ENCODE measurements around the gene CP.
"Not testable (repeated sequence)": the region's sequence is repeated elsewhere in the genome, so short reads cannot be mapped to it uniquely, and the experiment has no call there.

Gene CP

GRCh38 chr3:149226776-149227175 is 5.1 kb upstream of the CP start:
- DNase-seq: no peak

DNA sequence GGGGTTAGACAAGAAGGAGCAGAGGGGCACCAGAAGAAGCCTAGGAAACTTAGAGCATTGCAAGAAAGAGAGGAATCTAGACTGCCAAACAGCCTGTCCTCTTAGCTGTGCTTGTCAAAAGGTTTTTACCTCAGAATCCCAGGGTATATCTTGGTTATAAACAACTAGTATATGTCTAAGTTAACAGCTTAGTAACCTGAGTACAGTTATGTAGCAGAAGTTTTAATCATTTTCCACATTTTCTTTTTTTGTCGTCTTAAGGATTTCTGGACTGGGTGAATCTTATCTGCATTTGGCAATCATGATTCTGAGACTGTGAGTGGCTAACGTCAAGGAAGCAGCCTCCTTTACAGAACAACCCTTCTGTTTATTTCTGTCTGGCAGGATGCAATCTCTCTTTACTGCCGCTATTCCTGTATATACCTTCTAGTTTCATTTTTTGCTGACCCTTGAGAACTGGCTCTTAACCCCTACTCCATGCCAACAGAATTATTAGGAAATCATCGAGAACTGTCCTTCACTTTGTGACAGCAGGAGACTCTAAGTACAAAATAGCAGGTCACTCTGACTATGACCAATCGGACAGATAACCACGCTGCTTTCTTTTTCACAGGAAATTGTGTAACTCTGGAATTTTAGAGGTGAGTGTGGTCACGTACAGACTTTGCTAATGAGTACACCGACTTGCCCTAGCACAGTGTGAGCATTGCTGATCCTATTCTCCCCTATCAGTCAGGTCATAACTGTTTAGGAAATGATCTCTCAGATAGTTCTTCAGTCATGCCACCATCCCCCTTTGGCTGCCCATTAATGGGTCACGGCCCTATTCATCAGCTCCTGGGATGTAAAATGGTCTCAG is 3.3 kb upstream of the CP start:
- DNase-seq: no peak

DNA sequence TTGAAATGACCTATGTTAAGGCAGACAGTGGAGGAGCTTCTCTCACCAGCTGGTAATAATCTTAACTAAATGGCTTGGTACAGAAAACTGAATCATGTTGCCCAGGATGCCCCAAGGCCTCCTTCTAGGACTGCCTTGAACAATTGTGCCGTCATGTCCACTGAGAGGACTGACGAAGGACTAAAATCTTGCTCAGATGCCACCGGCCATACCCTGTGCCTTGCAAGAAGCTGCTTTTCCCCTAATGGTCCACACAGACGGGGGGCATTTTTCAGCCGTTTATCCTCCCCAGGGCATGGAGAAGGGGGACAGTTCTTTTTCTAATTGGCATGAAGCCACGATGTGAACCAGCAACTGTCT is 1.8 kb upstream of the CP start:
- no peak for DNase-seq

GRCh38 chr3:149219380-149220121 is 2.1 kb downstream of the CP start:
- DNase-seq: not testable (repeated sequence)

DNA sequence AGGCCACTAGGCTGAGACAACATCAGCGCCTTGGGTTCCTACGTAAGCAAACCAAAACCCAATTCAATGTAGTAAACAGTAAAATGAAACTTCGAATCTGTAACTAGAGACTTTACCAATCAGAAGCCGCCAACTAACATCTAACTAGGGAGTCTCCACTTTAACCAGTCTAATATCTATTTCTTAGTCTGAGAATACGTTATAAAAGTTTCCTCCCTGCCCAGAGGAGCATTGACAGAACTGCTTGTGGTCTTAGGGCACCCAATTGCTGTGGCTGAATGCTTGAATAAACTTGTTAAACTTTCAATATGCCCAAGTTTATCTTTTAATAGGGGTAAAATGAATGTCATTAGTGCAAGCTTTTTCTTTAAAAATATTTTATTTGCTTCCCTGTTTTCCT is 4.3 kb downstream of the CP start:
- no peak for DNase-seq

DNA sequence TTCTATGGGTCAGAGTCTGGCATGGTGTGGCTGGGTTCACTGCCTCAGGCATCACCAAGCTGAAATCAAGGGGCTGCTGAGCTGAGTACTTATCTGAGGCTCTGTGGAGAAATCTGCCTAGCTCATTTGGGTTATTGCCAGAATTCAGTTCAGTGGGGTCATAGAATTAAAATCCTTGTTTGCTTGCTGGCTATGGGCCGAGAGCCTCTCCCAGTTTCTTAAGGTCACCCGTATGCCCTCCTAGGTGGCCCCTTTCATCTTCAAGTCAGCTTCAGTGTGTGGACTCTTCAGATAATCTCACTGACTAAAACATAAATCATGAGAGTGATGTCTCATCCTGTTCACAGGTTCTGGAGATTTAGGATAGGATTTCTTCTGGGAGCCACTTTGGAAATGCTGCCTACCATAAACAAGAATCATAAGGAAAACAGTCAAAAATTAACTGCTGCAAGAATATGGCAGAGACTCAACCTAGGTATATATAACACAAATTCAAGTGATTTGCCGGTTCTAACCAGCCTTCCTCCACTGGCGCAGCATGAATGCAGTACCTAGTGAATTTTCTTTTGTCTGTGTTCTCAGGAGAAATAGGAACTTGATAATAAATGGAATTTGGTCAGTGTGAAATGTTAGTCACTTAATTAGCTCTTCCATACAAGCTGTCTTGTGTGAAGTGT is 5.3 kb downstream of the CP start:
- no peak for DNase-seq

DNA sequence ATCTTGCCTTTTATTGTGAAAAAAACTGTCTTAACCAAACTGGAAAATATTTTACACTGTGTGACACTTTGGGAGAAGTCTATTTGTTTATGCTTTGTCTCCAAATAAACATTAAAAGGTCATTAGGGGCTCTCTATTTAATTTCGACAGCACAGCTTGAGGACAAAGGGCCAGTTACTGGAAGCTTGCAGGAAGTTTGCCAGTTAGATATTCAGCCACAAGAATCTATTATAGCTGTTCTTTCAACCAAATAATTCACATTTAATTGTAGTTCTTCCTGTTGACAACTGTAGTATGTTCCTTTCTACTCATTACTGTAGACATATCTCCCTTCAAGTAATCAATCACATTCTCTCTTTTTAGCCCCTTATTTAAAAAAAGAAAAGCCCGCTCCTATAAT is 6.1 kb downstream of the CP start:
- no peak for DNase-seq

DNA sequence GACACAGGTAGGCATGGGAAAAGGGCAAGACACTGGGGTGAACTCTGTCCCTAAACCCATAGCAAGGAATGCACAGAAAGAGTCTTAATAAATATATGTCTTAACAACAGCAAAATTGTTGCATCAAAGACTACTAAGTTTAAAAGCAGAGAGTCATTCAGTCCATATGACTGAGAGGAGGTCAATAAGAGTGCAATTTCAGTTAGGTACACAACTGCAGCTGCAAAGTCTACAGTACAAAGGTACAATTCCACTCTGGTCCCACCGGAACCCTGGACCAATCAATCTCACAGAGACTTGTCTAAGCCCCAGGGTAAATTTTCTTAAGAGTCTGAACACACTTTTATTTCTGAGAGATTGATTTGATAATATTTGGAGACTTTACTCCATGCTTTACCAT is 6.9 kb downstream of the CP start:
- DNase-seq: no peak

DNA sequence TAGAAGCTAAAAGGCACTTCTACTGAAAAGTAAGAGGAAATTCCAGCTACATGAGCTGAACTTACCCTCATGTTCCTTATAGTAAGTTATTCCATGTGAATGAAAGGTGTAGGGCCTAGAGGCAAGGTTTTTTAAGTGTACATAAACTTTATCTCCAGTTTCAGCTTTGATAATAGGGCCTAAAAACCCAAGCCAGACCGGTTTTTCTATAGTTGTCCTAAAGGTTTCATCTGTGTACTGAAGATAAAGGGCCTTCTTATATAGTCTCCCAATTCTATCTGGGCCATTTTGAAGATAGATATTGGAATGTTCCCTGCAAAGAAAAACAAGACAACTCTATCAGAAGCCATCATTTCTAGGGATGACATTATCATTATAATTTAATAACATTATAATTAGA is 9.2 kb downstream of the CP start:
- DNase-seq: no peak

GRCh38 chr3:149209431-149209830 is 12.2 kb downstream of the CP start:
- no peak for DNase-seq

DNA sequence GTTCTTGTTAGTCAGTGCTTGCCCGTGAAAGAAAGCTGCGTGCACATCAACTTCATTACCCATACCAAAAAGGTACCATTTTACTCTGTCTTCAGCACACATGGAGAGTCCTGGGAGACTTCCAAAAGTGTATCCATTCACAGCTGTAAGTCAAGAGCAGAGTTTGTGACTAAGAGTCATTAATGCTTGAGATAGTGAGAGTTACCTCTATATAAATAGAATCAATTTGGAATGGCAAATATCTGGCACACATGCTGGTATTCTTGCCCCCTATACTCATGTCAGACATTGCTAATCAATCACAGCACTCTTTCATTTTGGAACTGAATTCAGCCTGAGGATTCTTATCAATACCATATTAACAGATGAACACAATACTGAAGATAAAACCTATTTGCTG is 14.2 kb downstream of the CP start:
- no peak for DNase-seq

DNA sequence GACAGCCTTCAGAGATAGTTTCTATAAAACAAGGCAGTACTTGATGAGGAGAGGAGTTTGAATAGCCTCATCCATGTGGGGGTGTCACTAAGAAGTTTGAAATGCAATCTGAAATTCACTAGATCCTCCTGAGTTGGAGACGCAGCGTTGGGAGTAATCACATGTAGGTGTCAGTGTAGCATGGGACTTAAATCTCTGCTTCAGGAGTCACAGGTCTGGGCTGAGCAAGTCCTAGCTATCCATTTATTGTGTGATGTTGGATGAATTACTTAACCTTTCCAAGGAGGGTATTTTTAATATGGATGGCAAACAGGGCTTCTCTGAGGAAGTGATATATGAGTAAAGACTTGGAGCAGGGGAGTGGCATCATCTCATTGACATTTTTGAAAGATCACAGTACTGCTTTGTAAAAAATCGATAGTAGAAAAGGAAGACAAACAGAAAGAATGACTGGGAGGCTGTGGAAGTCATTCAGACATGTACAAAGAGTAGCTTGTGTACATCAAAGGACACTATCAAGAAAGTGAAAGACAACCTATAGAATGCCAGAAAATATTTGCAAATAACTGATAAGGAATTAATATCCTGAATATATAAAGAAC is 17.1 kb downstream of the CP start:
- DNase-seq: no peak

GRCh38 chr3:149203758-149204157 is 17.9 kb downstream of the CP start:
- DNase-seq: no peak

DNA sequence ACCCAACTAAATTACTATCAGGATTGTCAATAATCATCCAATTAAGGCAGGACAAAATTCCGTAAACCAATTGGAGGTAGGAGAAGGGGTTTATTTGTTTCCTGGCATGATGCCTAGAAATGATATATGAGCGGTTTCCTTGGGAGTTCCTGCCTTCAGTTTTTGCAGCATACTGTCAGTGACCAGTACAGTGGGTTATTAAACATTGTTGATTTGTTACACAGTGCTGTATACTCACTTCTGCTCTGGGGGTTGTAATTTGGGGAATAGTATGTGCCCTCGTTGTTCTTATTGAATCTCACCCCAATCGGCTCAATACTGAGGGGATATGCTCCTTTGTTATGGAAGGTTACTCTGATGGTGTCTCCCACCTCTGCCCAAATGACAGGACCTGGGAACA is 22.2 kb downstream of the CP start:
- DNase-seq: no peak

- DNase-seq: no peak
Measured at GRCh38 chr3:149198611-149199010, 23.0 kb downstream of the CP start.

DNA sequence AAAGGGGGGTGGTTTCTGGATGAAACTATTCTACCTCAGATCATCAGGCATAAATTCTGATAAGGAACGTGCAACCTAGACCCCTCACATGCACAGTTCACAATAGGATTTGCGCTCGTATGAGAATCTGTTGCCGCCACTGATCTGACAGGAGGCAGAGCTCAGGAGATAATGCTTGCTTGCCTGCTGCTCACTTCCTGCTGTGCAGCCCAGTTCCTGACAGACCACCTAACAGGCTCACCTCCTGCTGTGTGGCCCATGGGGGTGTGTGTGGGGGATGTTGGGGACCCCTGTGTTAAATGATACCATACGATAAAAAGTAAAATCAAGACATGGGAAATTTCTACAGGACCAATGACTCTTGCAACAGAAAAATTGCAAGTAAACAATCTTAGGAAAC is 24.0 kb downstream of the CP start:
- DNase-seq: no peak

GRCh38 chr3:149196805-149197592 is 24.6 kb downstream of the CP start:
- not testable (repeated sequence) for DNase-seq

GRCh38 chr3:149195221-149195620 is 26.4 kb downstream of the CP start:
- DNase-seq: no peak

GRCh38 chr3:149188494-149188893 is 33.1 kb downstream of the CP start:
- DNase-seq: no peak

DNA sequence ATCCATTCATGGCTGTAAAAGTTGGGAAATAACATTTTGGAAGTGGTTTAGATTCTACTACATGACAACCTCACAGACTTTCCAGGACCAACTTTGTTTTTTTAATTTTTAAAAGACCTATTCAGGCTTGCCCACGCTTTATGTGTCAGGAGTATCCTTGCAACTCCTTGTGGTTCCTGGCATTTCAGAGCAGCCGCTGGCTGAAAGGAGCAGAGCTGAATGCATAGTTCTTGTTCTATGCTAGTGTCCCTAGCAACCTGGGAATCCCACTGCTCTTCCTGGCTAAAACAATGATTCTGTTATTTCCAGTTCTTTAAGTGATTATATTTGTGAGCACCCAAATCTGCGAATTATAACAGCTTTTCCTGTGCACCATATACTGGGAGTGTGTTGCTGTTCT is 34.9 kb downstream of the CP start:
- DNase-seq: no peak

DNA sequence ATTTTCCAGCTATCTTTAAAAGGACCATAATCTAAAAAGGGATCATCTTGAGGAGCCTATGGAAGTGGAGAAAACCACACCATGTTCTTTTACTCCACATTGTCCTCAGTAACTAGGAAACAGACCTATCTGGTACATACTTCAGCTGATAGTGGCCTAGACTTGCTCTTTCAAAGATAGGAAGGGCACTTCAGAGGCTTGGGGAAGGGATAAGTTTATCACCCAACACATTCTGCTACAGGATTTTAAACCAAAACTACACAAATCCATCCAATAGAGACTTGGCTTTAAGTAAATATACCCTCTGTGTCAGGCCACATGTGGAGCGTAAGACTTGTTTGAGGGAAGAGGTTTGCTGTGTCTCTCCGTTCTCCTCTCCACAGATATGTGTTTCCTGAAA is 35.4 kb downstream of the CP start:
- no peak for DNase-seq

GRCh38 chr3:149181182-149181581 is 40.4 kb downstream of the CP start:
- DNase-seq: no peak
